Fibroblast of the aortic adventitia (primary cell): Measurements from ENCODE around the gene PKD2. TPM values are rescaled to one million over a fixed set of nuclear protein-coding genes. Genes with fewer than 3 reads are reported as not detected.
"Not testable (repeated sequence)": the region's sequence is repeated elsewhere in the genome, so short reads cannot be mapped to it uniquely, and the experiment has no call there.

ENCODE experiments used
- DNase-seq: peaks from one replicate; pipeline ENCODE4 v3.0.0-alpha.2; 2010; ENCODE audit warnings: low read depth
- H3K4me3 ChIP-seq: 2 replicates; pipeline ENCODE4 v1.5.1; 2011; ENCODE audit warnings: low read depth, mild to moderate bottlenecking, control low read depth, low read length, moderate library complexity
- total RNA-seq: library from RNA; depleted of rRNA; stranded (reverse); fragments of >200 nt; gene quantifications from 2 replicates; pipeline ENCODE4 v1.2.3, GENCODE V29; 2012; ENCODE audit warnings: low replicate concordance
- TF ChIP-seq, protein P1 (sequence below): IDR thresholded peaks from 2 replicates; pipeline ENCODE4 v1.5.1; 2011; ENCODE audit warnings: mild to moderate bottlenecking, low read length, control low read depth, inconsistent platforms; ENCODE audit not compliant: insufficient read depth

PKD2 gene
- total RNA-seq, 1 donor: 66.6 TPM

DNA sequence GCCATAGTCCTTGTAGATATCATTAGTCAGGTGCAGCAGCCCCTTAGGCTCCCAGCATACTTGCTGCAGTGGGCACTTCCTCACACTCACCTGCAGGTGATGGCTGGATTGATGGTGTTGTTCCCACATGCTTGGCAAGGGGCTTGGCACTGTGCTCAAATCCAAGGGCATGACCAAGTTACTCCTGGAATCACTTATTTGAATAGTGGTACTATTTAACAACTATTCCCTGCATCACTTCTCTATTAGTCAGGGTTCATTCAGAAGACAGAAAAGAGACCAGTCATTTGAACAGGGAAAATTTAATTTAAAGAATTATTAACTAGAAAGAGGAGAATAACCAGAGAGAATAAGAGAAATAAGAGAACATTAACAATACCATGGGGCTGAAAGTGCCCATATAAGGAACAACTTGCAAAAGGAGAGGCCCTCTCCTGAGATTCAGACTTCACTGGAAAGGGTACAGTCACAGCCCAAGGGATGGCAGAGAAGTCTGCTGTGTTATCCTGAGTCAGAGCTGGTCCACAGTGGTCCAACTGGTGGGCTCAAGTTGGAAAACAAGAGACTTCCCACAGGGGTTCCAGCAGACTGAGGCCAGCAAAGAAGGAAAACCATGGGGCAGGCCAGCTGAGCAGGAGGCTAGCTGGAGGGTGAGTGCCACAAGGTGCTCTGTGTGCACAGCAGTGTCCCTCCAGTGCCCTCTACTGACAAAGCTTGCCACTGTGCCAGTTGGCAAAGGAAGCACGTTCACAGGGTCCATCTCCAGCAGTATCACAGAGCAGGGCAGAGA, 22.1 kb upstream of the PKD2 start:
- TF ChIP-seq, protein P1, sequence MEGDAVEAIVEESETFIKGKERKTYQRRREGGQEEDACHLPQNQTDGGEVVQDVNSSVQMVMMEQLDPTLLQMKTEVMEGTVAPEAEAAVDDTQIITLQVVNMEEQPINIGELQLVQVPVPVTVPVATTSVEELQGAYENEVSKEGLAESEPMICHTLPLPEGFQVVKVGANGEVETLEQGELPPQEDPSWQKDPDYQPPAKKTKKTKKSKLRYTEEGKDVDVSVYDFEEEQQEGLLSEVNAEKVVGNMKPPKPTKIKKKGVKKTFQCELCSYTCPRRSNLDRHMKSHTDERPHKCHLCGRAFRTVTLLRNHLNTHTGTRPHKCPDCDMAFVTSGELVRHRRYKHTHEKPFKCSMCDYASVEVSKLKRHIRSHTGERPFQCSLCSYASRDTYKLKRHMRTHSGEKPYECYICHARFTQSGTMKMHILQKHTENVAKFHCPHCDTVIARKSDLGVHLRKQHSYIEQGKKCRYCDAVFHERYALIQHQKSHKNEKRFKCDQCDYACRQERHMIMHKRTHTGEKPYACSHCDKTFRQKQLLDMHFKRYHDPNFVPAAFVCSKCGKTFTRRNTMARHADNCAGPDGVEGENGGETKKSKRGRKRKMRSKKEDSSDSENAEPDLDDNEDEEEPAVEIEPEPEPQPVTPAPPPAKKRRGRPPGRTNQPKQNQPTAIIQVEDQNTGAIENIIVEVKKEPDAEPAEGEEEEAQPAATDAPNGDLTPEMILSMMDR: peak; percentile 49
- H3K4me3 ChIP-seq: no peak overlapping the region
- peak; percentile 40 for DNase-seq

DNA sequence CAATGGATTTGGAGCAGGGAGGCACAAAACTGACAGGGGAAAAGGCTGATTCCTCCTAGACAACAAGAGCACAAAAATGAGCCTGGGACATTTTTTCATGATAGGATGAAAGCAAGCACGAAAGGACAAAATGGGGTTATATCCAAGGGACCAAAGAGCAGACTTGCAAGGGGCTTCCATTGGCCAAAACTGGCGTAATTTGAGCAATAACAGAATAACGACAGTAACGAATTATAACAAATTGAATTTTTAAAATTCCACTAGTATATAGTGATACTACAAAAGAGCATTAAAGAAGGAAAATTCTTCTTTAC, 21.6 kb upstream of the PKD2 start:
- TF ChIP-seq, protein P1: no peak
- no peak for DNase-seq
- no peak overlapping the region for H3K4me3 ChIP-seq

DNA sequence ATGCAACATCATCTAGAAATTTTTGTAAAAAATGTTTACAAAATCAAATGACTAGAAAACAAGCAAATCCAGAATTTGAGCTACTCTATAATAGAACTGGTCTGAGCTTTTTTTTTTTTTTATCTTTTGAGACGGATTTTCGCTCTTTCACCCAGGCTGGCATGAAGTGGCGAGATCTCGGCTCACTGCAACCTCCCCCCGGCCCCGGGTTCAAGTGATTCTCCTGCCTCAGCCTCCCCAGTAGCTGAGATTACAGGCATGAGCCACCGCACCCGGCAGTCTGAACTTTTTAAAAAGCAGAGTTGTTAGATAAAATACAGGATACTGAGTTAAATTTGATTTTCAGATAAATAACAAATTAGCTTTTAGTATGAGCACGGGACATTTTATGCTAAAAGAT, 20.9 kb upstream of the PKD2 start:
- TF ChIP-seq, protein P1: no peak
- DNase-seq: no peak
- H3K4me3 ChIP-seq: no peak overlapping the region

DNA sequence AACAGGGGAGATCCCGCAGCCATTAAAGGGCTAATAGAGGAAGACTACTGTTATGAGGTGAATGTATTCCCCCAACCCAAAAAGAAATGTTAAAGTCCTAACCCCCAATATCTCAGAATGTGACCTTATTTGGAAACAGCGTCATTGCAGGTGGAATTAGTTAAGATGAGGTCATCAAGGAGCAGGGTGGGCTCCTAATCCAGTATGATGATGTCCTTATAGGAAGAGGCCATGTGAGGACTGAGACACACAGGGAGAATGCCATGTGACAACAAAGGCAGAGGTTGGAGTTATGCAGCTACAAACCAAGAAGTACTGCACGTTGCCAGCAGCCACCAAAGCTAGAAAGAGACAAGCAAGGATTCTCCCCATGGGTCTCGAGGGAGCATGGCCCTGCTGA, 17.7 kb upstream of the PKD2 start:
- H3K4me3 ChIP-seq: no peak overlapping the region
- TF ChIP-seq, protein P1: no peak
- no peak for DNase-seq

DNA sequence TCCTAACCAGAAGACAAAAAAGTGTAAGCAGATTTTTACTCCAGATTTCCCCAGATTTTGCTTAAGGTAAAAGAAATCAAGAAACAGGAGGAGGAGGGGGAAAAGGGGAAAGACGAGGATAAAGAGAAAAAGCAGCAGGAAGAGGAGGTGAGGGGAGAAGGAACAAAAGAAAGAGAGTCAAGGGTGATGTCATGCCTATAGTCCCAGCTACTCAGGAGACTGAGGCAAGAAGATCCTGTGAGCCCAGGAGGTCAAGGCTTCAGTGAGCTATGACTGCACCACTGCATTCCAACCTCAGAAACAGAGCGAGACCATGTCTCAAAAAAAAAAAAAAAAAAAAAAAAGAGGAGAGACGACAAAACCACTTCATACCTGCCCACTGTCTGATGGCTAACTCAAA, 12.0 kb upstream of the PKD2 start:
- TF ChIP-seq, protein P1: no peak
- no peak for DNase-seq
- H3K4me3 ChIP-seq: no peak overlapping the region

DNA sequence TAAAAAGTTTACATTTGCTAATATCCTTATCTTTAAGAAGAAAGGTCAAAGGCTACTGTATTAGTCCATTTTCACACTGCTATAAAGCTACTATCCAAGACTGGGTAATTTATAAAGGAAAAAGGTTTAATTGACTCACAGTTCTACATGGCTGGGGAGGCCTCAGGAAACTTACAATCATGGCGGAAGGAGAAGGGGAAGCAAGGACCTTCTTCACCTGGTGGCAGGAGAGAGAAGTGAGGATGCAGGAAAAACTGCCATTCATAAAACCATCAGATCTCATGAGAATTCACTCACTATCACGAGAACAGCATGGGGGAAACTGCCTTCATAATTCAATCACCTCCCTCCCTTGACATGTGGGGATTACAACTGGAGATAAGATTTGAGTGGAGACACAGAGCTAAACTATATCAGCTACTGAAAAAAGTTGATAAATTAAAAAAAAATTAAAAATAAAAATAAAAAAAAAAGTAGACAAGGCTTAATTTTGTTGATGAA, 8.2 kb upstream of the PKD2 start:
- H3K4me3 ChIP-seq, DNase-seq: not testable (repeated sequence)

DNA sequence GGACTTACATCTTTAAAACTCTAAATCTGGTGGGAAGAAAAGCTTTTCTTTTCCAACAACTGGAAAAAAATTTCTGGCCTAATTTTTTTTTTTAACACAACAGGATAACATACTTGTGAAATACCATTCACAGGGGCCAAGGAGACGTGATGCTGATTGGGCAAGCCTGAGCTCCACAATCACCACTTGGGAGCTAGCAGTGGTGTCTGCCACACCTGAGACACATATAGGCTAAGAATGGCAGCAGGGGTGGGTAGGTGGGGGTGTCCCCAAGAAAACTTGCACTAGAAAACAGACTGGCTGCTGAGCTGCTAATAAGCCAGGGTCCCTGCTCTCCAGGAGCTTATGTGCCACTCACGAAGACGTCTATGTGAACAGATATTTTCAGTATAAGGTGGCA, 5.6 kb upstream of the PKD2 start:
- DNase-seq: no peak
- no peak overlapping the region for H3K4me3 ChIP-seq
- TF ChIP-seq, protein P1: no peak
